GM20000 (cell line): ENCODE data around the gene FBXL15.
"Not testable (repeated sequence)": the region's sequence is repeated elsewhere in the genome, so short reads cannot be mapped to it uniquely, and the experiment has no call there.

ENCODE experiments used
- DNase-seq: peaks from one replicate; pipeline ENCODE4 v3.0.0; 2012; ENCODE audit warnings: low spot score
- TF ChIP-seq, protein P1 (sequence below): IDR thresholded peaks from 2 replicates; pipeline ENCODE4 v1.5.1; 2012; ENCODE audit warnings: mild to moderate bottlenecking, control low read depth; ENCODE audit errors: extremely low read depth, missing control alignments

FBXL15 gene

DNA sequence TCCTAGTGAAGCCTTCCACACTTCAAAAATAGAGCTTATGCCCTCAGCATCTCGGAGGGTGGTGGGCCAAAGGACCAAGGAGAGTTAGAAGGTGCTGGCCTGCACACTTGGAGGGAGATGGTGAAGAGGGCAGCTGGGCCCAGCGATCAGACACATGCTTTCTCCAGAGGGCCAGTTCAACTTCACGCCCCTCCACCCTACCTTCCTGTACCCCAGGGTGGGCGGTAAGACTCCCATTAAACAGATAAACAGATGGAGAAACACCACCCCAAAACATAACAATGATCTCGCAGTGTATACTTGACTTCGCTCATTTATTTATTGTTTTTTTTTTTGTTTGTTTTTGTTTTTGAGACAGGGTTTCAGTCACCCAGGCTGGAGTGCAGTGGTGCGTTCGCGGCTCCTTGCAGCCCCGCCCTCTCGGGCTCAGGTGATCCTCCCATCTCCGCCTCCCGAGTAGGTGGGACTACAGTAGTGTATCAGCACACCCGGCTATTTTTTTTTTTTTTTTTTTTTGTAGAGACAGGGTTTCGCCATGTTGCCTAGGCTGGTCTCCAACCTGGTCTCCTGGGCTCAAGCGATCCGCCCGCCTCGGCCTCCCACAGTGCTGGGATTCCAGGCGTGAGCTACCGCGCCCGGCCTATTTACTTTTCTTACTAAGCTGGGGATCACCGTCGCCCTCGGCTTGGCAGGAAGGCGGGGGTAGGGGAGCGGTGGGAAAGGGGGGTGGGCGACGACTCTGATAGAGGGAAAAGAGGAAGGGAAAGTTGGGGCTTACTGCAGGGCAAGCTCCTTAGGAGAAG is 28.9 kb downstream of the FBXL15 start:
- peak; percentile 75 for DNase-seq
- TF ChIP-seq, protein P1, sequence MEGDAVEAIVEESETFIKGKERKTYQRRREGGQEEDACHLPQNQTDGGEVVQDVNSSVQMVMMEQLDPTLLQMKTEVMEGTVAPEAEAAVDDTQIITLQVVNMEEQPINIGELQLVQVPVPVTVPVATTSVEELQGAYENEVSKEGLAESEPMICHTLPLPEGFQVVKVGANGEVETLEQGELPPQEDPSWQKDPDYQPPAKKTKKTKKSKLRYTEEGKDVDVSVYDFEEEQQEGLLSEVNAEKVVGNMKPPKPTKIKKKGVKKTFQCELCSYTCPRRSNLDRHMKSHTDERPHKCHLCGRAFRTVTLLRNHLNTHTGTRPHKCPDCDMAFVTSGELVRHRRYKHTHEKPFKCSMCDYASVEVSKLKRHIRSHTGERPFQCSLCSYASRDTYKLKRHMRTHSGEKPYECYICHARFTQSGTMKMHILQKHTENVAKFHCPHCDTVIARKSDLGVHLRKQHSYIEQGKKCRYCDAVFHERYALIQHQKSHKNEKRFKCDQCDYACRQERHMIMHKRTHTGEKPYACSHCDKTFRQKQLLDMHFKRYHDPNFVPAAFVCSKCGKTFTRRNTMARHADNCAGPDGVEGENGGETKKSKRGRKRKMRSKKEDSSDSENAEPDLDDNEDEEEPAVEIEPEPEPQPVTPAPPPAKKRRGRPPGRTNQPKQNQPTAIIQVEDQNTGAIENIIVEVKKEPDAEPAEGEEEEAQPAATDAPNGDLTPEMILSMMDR: no peak

DNA sequence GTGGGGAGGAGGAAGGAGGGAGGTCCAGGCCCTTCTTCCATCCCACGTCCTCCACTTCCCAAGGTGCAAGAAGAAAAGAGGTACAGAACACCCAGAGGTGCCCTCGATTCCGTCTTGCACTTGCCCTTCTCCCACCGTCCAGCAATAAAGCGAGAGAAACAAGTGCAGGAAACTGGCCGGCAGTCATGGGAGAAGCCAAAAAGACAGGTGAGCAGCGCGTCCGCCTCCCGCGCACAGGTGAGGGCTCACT is 29.4 kb downstream of the FBXL15 start:
- TF ChIP-seq, protein P1: no peak
- no peak for DNase-seq

DNA sequence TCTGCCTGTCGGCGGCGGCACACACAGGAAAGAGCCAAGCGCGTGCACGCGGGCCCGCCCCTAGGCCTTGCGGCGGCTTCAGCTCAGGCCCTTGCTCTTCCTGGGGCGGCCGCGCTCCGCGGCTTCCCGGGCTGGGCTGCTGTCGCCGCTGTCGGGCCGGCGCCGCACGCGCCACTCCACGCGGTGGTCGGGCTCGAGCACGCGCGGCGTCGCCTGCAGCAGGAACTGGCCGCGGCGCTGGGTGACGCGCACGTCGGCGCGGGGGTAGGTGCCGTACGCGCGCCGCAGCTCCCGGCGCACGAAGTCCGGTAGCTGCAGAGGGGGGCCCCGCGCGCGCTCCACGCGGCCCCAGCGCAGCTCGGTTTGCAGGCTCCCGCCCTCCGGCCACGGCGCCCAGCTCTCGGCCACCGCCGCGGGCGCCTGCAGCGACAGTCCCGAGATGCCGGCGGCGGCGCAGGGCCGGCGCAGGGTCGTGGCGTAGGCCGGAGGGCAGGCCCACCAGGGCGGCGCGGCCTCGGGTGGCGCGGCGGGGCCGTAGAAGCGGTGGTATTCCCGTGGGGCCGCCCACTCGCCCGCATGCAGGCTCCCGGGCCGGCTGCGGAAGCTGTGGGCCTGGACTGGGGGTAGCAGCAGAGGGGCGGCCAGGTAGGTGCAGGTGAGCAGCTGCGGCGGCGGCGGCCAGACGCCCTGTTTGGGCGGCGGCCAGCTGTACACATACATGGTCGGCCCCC is 29.9 kb downstream of the FBXL15 start:
- DNase-seq: peak; percentile 94
- TF ChIP-seq, protein P1: no peak

DNA sequence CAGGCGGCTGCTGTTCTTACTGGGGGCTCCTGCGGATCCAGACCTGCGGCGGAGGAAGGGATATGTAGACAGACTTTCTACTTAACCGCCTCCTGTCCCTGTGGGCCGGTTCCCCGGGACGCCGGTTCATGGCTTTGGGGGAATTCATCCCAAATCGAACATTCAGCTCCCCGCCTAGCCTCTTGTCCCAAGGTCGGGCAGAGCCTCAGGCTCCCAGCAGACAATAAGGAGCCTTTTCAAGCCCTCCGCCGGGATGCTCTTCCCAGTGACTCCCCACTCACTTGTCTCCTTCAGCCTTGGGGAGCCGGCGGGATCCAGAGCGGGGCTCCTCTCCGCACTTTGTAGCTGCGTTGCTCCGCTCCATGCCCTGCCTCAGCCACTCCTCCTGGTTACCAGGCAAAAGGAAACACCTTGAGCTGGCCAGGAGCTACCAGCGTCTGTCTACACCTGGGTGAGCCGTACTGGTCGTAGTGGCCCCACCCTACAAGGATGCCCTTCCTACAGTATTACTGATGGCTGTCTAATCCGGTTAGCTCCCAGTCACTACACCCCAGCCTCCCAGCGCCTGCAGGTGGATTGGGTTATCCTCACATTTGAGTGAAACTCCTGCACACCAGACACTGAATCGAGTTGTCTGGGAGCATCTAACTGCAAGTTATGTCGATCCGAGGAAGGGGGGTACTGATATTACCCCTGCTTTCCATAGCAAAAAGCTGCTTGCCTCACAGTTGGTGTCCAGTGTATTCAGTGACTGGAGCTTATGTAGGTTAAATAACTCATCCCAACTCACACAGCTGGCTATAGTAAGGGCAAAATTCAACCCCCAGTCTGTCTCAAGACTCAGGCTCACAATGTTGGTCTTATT is 30.7 kb downstream of the FBXL15 start, which contains the start of gene C10orf95:
Gene C10orf95, minus strand, starts transcription at position 439 of the 865 bp plus-strand sequence. CDS start 450 bp downstream, outside the sequence.
- TF ChIP-seq, protein P1: no peak
- no peak for DNase-seq

DNA sequence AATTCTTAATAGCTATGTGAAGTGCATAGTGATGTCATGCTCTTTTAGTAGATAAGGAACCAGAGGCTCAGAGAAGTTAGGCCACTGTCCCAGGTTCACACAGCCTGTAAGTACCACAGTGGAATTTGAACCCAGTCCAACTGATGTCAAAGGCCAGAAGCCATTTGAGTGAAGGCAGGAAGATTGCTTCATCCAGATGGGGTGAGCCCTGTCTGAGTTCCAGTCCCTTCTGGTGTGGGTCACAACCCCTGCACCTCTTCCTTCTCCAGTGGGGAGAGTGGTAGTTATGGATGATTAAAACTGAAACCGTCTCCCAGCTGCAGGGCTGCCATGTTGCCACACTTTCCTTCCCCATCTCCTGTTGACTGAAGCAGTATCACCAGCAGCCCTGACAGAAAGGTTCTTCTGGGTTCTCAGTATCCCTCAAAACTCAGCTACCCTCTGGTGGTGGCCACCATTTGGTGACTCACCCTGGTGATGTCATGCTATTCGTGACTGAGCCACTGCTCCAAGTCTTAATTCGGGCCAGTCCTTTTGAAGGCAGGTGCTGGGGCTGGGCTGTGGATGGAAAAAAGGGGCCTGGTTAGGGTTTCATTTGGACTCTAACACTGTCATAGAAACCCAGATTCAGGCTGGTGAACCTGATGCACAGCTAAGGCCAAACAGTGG is 32.2 kb downstream of the FBXL15 start:
- no peak for DNase-seq
- TF ChIP-seq, protein P1: no peak

DNA sequence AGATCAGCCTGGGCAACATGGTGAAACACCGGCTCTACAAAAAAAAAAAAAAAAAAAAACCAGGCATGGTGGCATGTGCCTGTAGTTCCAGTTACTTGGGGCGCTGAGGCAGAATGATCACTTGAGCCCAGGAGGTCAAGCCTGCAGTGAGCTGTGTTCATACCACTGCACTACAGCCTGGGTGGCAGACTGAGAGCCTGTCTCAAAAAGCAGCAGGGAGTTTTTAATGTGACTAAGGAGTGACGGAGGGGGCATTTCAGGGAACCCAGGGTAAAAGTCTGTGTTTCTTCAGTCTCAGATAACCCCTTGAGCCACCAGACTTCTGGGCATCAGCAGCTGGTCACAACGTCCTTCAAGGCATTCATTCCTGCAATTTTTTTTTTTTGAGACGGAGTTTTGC is 32.9 kb downstream of the FBXL15 start:
- no peak for DNase-seq

DNA sequence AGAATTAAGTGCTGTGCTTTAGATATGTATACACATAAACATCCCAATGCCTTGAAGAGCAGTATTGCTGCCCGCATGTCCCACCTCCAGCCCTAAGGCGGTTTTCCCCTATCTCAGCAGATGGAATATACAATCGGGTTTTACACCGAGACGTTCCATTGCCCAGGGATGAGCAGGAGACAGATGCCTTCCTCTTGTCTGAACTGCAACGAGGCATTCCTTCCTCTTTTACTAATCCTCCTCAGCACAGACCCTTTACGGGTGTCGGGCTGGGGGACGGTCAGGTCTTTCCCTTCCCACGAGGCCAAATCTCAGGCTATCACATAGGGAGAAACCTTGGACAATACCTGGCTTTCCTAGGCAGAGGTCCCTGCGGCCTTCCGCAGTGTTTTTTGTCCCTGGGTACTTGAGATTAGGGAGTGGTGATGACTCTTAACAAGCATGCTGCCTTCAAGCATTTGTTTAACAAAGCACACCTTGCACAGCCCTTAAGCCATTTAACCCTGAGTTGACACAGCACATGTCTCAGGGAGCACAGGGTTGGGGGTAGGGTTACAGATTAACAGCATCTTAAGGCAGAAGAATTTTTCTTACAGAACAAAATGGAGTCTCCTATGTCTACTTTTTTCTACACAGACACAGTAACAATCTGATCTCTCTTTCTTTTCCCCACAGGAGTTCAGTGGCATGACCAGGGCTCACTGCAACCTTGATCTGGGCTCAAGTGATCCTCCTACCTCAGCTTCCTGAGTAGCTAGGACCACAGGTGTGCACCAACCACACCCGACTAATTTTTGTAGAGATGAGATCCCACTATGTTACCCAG is 34.2 kb downstream of the FBXL15 start:
- DNase-seq: not testable (repeated sequence)

More for the DNA sequence above, 32.9 kb downstream of the FBXL15 start:
- TF ChIP-seq, protein P1: no peak
